ENCODE results near the gene GATB.

DNA sequence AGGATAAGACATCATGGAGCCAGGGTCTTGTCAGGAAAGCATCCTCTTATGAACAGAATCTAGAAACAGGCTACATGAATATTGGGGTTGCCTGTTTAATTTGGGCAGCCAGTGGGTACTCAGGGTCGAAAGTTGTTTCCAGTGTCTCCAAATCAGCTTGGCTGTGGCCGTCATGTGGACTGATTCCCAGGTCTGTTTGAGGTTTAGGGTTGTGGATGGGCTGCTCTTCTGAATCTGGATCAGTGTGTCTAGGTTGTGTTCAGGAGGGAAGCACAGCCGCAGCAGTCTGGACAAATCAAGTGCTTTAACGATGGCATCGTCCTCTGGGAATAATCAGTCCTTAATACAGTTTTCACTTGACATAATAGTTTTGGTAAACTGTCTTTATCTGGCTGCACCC is 94.3 kb downstream of the GATB start:
- no peak for TF ChIP-seq ZBTB17 (tag by site-specific recombination; IDR thresholded peaks at IDR 0.05)
- no peak for TF ChIP-seq ZNF114 (tag by site-specific recombination; IDR thresholded peaks at IDR 0.05)
- no peak for TF ChIP-seq KLF10 (tag by site-specific recombination; IDR thresholded peaks at IDR 0.05)
- TF ChIP-seq ZNF596 (tag by site-specific recombination; IDR thresholded peaks at IDR 0.05) = no peak
- TF ChIP-seq ZFP41 (tag by site-specific recombination; IDR thresholded peaks at IDR 0.05; ENCODE audit: borderline replicate concordance) = no peak
- TF ChIP-seq, protein P1, sequence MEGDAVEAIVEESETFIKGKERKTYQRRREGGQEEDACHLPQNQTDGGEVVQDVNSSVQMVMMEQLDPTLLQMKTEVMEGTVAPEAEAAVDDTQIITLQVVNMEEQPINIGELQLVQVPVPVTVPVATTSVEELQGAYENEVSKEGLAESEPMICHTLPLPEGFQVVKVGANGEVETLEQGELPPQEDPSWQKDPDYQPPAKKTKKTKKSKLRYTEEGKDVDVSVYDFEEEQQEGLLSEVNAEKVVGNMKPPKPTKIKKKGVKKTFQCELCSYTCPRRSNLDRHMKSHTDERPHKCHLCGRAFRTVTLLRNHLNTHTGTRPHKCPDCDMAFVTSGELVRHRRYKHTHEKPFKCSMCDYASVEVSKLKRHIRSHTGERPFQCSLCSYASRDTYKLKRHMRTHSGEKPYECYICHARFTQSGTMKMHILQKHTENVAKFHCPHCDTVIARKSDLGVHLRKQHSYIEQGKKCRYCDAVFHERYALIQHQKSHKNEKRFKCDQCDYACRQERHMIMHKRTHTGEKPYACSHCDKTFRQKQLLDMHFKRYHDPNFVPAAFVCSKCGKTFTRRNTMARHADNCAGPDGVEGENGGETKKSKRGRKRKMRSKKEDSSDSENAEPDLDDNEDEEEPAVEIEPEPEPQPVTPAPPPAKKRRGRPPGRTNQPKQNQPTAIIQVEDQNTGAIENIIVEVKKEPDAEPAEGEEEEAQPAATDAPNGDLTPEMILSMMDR (tag by site-specific recombination; IDR thresholded peaks at IDR 0.05) = no peak
- no peak for TF ChIP-seq ZNF707 (tag by site-specific recombination; IDR thresholded peaks at IDR 0.05)
- TF ChIP-seq TCF7L2 (IDR thresholded peaks at IDR 0.05; ENCODE audit: borderline replicate concordance, low read depth, low read length) = no peak

Measured in HEK293 (cell line).